K562 (cell line): ENCODE measurements around the gene PATL2. TPM values are rescaled to one million over a fixed set of nuclear protein-coding genes. Genes with fewer than 3 reads are reported as not detected.

Experiments used
- CAMTA2 ChIP-seq: fragments of 250-450 bp; sonication (Bioruptor Pico); conservative IDR thresholded peaks from 2 replicates; pipeline ENCODE4 v1.5.1; 2022
- CLOCK ChIP-seq: fragments of 250-450 bp; sonication (Bioruptor Pico); IDR thresholded peaks from 2 replicates; pipeline ENCODE4 v1.4.0; 2020; ENCODE audit warnings: mild to moderate bottlenecking, moderate library complexity, borderline replicate concordance
- ETV5 ChIP-seq: sonication (generic); formaldehyde crosslinking; IDR thresholded peaks from 2 replicates; pipeline ENCODE4 v1.4.0; 2020; ENCODE audit warnings: low read depth, mild to moderate bottlenecking, missing genetic modification reagents
- FOSL1 ChIP-seq: fragments of 200-800 bp; sonication (Bioruptor generic); conservative IDR thresholded peaks from 2 replicates; pipeline ENCODE4 v1.6.1; 2016; ENCODE audit warnings: missing genetic modification characterization, missing compliant biosample characterization
- HDAC2 ChIP-seq: fragments of 450-650 bp; IDR thresholded peaks from 2 replicates; pipeline ENCODE4 v1.6.1; 2016; ENCODE audit warnings: mild to moderate bottlenecking
- HDAC8 ChIP-seq: fragments of 450-650 bp; IDR thresholded peaks from 2 replicates; pipeline ENCODE4 v1.6.1; 2016; ENCODE audit warnings: mild to moderate bottlenecking, missing genetic modification characterization, moderate library complexity, missing compliant biosample characterization
- HEY1 ChIP-seq: fragments of 250-450 bp; sonication (Bioruptor Pico); IDR thresholded peaks from 2 replicates; pipeline ENCODE4 v1.5.0; 2020; ENCODE audit warnings: mild to moderate bottlenecking, moderate library complexity, borderline replicate concordance
- ID3 ChIP-seq, 2 experiments: fragments of 250-450 bp in 1 of 2; fragments of 450-650 bp in 1 of 2; sonication (Bioruptor Pico) in 1 of 2; IDR thresholded peaks; 2 replicates each; pipeline versions ENCODE4 v1.6.1 to v1.8.0; 2016 to 2021; ENCODE audit warnings: mild to moderate bottlenecking in 2 of 2, moderate library complexity in 2 of 2, missing compliant biosample characterization in 1 of 2, missing genetic modification characterization in 1 of 2
- JUNB ChIP-seq: fragments of 450-650 bp; formaldehyde crosslinking; conservative IDR thresholded peaks from 2 replicates; pipeline ENCODE4 v1.4.0; 2020; ENCODE audit warnings: mild to moderate bottlenecking
- KHSRP ChIP-seq: fragments of 450-650 bp; IDR thresholded peaks from 2 replicates; pipeline ENCODE4 v1.6.1; 2017
- MEIS2 ChIP-seq: fragments of 450-650 bp; IDR thresholded peaks from 2 replicates; pipeline ENCODE4 v1.6.1; 2014; ENCODE audit warnings: mild to moderate bottlenecking; ENCODE audit not compliant: partially characterized antibody
- MTA2 ChIP-seq: fragments of 450-650 bp; IDR thresholded peaks from 2 replicates; pipeline ENCODE4 v1.6.1; 2016; ENCODE audit warnings: low read depth
- MYBL2 ChIP-seq, 2 experiments: fragments of 450-650 bp in 1 of 2; sonication (generic) in 1 of 2; formaldehyde crosslinking in 1 of 2; IDR thresholded peaks; 2 replicates each; pipeline versions ENCODE4 v1.6.1 to v1.8.1; 2017 to 2022; ENCODE audit warnings: borderline replicate concordance in 1 of 2, inconsistent platforms in 1 of 2, low read depth in 1 of 2, mild to moderate bottlenecking in 1 of 2, missing genetic modification reagents in 1 of 2, moderate library complexity in 1 of 2
- NONO ChIP-seq, 2 experiments: fragments of 200-400 bp in 1 of 2; fragments of 450-650 bp in 1 of 2; formaldehyde crosslinking in 1 of 2; IDR thresholded peaks; 2 replicates each; pipeline ENCODE4 v1.6.1; 2017; ENCODE audit warnings: low read depth in 2 of 2, mild to moderate bottlenecking in 2 of 2, moderate library complexity in 2 of 2, low read length in 1 of 2
- NR2F6 ChIP-seq: fragments of 450-650 bp; formaldehyde crosslinking; IDR thresholded peaks from 2 replicates; pipeline ENCODE4 v1.4.0; 2020; ENCODE audit warnings: mild to moderate bottlenecking
- SUPT5H ChIP-seq: fragments of 450-650 bp; IDR thresholded peaks from 2 replicates; pipeline ENCODE4 v1.6.1; 2016
- TAF9B ChIP-seq: fragments of 450-650 bp; IDR thresholded peaks from 2 replicates; pipeline ENCODE4 v1.6.1; 2018; ENCODE audit warnings: mild to moderate bottlenecking; ENCODE audit not compliant: partially characterized antibody
- ZBTB1 ChIP-seq: sonication (generic); formaldehyde crosslinking; IDR thresholded peaks from 2 replicates; pipeline ENCODE4 v1.8.1; 2023; ENCODE audit warnings: missing genetic modification reagents, low read depth, mild to moderate bottlenecking, borderline replicate concordance
- ZC3H4 ChIP-seq: sonication (generic); formaldehyde crosslinking; IDR thresholded peaks from 2 replicates; pipeline ENCODE4 v1.9.0; 2021; ENCODE audit warnings: missing genetic modification reagents, borderline replicate concordance
- ZFP1 ChIP-seq: fragments of 450-650 bp; formaldehyde crosslinking; IDR thresholded peaks from 2 replicates; pipeline ENCODE4 v1.4.0; 2020; ENCODE audit warnings: mild to moderate bottlenecking, mixed read lengths
- ZNF121 ChIP-seq: sonication (generic); formaldehyde crosslinking; conservative IDR thresholded peaks from 2 replicates; pipeline ENCODE4 v1.8.0; 2022; ENCODE audit warnings: missing genetic modification reagents
- ZNF785 ChIP-seq: fragments of 250-450 bp; sonication (Bioruptor Pico); IDR thresholded peaks from 2 replicates; pipeline ENCODE4 v1.4.0; 2020; ENCODE audit warnings: mild to moderate bottlenecking
- polyA plus RNA-seq, 8 experiments: library from polyadenylated mRNA; depleted of rRNA in 4 of 8; stranded (reverse) in 5 of 8; unstranded in 3 of 8; fragments of >200 nt; fragmentation: Nextera tagmentation in 2 of 8; fragmentation: Illumina TruSeq in 1 of 8; extraction: Ambion mirVana in 2 of 8; extraction: Trizol in 1 of 8; gene quantifications; 2 replicates each; pipeline versions ENCODE4 v1.2.1 to v1.2.3, GENCODE V29; 2011 to 2014; ENCODE audit warnings: inconsistent platforms in 1 of 8, missing spikeins in 1 of 8
- total RNA-seq, 7 experiments: library from RNA; depleted of rRNA in 6 of 7; stranded (reverse); fragments of >200 nt in 6 of 7; fragmentation: Illumina TruSeq in 2 of 7; extraction: Trizol in 2 of 7; gene quantifications; 2 replicates each; pipeline versions ENCODE4 v1.2.1 to v1.2.3, GENCODE V29; 2011 to 2021; ENCODE audit warnings: low replicate concordance in 1 of 7
- TF ChIP-seq, protein P1 (sequence below): fragments of 450-650 bp; formaldehyde crosslinking; conservative IDR thresholded peaks from 2 replicates; pipeline ENCODE4 v1.4.0; 2022; ENCODE audit warnings: mild to moderate bottlenecking, missing genetic modification characterization
- TF ChIP-seq, protein P2 (sequence below): fragments of 450-650 bp; IDR thresholded peaks from 2 replicates; pipeline ENCODE4 v1.6.1; 2016

PATL2 gene
- total and polyA plus RNA-seq, 9 of the 15 experiments (the other 6 are each of a cell fraction or from before 2014, with no cell fraction given): 0.42 to 1.1 (median 0.86) TPM

- TF ChIP-seq, protein P1, sequence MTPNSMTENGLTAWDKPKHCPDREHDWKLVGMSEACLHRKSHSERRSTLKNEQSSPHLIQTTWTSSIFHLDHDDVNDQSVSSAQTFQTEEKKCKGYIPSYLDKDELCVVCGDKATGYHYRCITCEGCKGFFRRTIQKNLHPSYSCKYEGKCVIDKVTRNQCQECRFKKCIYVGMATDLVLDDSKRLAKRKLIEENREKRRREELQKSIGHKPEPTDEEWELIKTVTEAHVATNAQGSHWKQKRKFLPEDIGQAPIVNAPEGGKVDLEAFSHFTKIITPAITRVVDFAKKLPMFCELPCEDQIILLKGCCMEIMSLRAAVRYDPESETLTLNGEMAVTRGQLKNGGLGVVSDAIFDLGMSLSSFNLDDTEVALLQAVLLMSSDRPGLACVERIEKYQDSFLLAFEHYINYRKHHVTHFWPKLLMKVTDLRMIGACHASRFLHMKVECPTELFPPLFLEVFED (CRISPR knock-in tag): no peak
- 0 out of 2 replicates have a peak, but pooled peaks have one; percentile 11 for TF ChIP-seq FOSL1 (tag)
- TF ChIP-seq, protein P2, sequence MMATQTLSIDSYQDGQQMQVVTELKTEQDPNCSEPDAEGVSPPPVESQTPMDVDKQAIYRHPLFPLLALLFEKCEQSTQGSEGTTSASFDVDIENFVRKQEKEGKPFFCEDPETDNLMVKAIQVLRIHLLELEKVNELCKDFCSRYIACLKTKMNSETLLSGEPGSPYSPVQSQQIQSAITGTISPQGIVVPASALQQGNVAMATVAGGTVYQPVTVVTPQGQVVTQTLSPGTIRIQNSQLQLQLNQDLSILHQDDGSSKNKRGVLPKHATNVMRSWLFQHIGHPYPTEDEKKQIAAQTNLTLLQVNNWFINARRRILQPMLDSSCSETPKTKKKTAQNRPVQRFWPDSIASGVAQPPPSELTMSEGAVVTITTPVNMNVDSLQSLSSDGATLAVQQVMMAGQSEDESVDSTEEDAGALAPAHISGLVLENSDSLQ: 0 out of 2 replicates have a peak, but pooled peaks have one; percentile 15
- TF ChIP-seq MYBL2 (IDR thresholded peaks at IDR 0.05; ENCODE audit: low read depth): no peak
- TF ChIP-seq MYBL2 (CRISPR knock-in tag; IDR thresholded peaks at IDR 0.05; ENCODE audit: borderline replicate concordance): no peak
- no peak for TF ChIP-seq CAMTA2 (CRISPR knock-in tag)
- TF ChIP-seq ZC3H4 (CRISPR knock-in tag): no peak
- TF ChIP-seq ID3 (CRISPR knock-in tag; IDR thresholded peaks at IDR 0.05): no peak
- no peak for TF ChIP-seq ID3 (tag; IDR thresholded peaks at IDR 0.05)
- no peak for TF ChIP-seq ZFP1
- TF ChIP-seq HEY1: no peak
- no peak for TF ChIP-seq CLOCK (CRISPR knock-in tag)
- peak; percentile 16 for TF ChIP-seq MEIS2
- TF ChIP-seq ZNF785 (CRISPR knock-in tag): no peak
- no peak for TF ChIP-seq JUNB (CRISPR knock-in tag)
- no peak for TF ChIP-seq HDAC2
- no peak for TF ChIP-seq SUPT5H
- no peak for TF ChIP-seq MTA2
- no peak for TF ChIP-seq ZBTB1 (CRISPR knock-in tag)
- TF ChIP-seq TAF9B: no peak
- no peak for TF ChIP-seq HDAC8 (tag)
- TF ChIP-seq ZNF121 (CRISPR knock-in tag): no peak
- no peak for TF ChIP-seq NONO (IDR thresholded peaks at IDR 0.05; ENCODE audit: low read depth in 2 of 2, low read length in 1 of 2)
- no peak for TF ChIP-seq KHSRP
- no peak for TF ChIP-seq ETV5 (CRISPR knock-in tag)
- TF ChIP-seq NR2F6: no peak
These were observed 77.5 kb downstream of the PATL2 start (continued) for GRCh38 chr15:44633603-44634002.
